Esophagus muscularis mucosa (tissue), 4 donors: ENCODE data around the gene NFKB2.

Source experiments
- CTCF ChIP-seq, 3 experiments: fragments of 200-600 bp in 2 of 3; fragments of 450-650 bp in 1 of 3; sonication (generic) in 2 of 3; IDR thresholded peaks; one replicate each; pipeline ENCODE4 v1.5.1; 2017 to 2019; ENCODE audit warnings: antibody characterized with exemption in 3 of 3, mild to moderate bottlenecking in 2 of 3, moderate library complexity in 1 of 3
- EP300 ChIP-seq: sonication (generic); formaldehyde crosslinking; IDR thresholded peaks from one replicate; pipeline ENCODE4 v1.6.1; 2017; ENCODE audit warnings: antibody characterized with exemption
- POLR2A ChIP-seq: fragments of 450-650 bp; IDR thresholded peaks from one replicate; pipeline ENCODE4 v1.6.1; 2017; ENCODE audit warnings: antibody characterized with exemption, moderate library complexity, mild to moderate bottlenecking, low read depth
- POLR2AphosphoS5 ChIP-seq, 2 donors: sonication (generic); formaldehyde crosslinking; IDR thresholded peaks; one replicate each; pipeline ENCODE4 v1.6.1; 2017; ENCODE audit warnings: antibody characterized with exemption in 2 of 2

- TF ChIP-seq CTCF (IDR thresholded peaks at IDR 0.05) (no peak), POLR2AphosphoS5 (IDR thresholded peaks at IDR 0.05) (peak in 1 of 2 donors; percentile 13), POLR2A (no peak), EP300 (no peak)
Observed at GRCh38 chr10:102421757-102422512, 26.4 kb downstream of the NFKB2 start.
